NOMO-1 (cell line): Measurements from ENCODE around the gene XPNPEP2.

Source experiments
- DNase-seq, 2 experiments: peaks; one replicate each; lab custom pipeline; 2025; ENCODE audit not compliant: unreplicated experiment in 2 of 2; lab: John Stamatoyannopoulos, UW

The XPNPEP2 gene, protein sequence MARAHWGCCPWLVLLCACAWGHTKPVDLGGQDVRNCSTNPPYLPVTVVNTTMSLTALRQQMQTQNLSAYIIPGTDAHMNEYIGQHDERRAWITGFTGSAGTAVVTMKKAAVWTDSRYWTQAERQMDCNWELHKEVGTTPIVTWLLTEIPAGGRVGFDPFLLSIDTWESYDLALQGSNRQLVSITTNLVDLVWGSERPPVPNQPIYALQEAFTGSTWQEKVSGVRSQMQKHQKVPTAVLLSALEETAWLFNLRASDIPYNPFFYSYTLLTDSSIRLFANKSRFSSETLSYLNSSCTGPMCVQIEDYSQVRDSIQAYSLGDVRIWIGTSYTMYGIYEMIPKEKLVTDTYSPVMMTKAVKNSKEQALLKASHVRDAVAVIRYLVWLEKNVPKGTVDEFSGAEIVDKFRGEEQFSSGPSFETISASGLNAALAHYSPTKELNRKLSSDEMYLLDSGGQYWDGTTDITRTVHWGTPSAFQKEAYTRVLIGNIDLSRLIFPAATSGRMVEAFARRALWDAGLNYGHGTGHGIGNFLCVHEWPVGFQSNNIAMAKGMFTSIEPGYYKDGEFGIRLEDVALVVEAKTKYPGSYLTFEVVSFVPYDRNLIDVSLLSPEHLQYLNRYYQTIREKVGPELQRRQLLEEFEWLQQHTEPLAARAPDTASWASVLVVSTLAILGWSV

DNA sequence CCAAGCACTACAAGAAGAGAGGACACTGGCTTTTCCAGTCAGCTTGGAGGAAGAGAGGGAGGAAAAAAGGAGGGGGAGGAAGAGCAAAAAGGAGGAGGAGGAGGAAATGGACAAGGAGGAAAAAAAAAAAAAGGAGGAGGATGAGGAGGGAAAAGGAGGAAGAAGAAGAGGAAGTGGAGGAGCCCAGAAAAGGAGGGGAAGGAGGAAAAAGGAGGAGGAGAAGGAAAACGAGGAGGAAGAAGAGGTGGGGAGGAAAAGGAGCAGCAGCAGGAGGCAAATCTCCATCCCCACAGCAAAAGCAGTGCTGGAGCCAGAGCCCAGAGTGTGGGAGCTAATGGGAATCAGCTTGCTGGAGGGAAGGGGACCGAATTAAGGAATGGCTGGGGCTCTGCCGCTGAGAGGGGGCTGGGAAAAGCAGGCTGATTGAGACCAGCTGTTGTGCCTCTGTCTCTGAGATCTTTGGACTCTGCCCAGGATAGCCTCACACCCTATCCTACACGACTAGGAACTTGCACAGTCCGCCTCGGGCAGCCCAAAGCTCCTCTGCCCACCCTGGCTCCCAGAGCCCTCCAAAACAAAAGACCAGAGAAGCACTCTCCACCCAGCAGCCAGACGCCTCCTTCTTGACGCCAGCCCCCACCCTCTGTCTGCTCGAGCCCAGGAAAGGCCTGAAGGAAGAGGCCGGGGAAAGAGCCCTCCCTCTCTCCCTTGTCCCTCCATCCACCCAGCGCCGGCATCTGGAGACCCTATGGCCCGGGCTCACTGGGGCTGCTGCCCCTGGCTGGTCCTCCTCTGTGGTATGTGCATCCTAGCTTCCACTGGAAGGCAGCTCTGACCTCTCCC is at the start of gene XPNPEP2:
TSS of gene XPNPEP2 (plus strand) at position 514 of the 843 bp plus-strand sequence. CDS start at position 749, 235 bp downstream.
- DNase-seq = no peak

GRCh38 chrX:129689796-129690195 is 49.0 kb upstream of the XPNPEP2 start:
- DNase-seq = no peak

DNA sequence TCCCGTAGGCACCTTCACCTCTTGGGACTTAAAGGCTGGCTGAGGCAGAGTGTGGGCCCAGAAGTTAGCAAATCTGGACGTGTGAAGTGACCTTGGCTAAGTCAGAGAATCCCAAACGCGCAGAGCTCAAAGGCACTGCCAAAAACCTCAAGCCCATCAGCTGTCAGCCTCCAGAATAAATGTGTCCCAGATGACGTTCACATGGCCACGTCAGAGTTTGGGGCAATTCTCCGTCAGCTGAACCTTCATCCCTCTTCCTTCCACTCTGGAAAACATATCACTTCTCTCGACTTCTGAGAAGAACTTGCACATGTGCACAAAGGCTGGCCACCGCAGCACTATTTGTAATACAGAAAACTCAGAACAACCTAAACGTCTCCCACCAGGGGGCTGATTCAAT is 48.3 kb upstream of the XPNPEP2 start:
- no peak for DNase-seq

GRCh38 chrX:129693354-129693753 is 45.4 kb upstream of the XPNPEP2 start:
- no peak for DNase-seq

DNA sequence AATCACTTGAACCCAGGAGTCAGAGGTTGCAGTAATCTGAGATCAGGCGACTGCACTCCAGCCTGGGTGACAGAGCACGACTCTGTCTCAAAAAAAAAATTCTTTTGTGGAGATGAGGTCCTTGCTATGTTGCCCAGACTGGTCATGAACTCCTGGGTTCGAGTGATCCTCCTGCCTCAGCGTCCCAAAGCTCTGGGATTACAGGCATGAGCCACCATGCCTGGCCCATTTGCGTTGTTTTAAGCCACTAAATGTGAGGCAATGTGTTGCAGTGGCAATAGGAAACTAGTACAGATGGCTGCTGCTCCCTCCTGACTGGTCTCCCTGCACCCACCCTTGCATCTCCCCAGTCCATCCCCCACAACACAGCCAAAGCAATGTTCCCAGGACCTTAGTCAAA is 44.0 kb upstream of the XPNPEP2 start:
- DNase-seq = no peak

DNA sequence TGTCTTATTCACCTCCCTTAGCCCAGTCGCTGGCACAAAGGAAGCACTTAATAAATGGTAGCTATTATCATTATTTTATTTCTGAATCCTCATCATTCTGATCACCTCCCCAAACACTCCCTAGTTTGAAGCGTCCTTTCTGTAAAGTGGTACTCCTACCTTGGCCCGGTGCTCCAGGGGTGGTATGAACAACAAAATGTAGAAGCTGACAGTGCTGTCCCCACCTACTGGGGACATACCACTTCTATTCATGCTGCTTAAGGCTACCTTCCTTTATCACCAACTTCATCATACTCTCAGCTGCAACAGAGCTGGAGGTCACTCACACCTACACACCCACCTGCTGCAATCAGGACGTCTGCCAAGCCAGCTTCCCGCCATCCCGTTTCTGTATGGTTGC is 43.2 kb upstream of the XPNPEP2 start:
- DNase-seq = no peak

DNA sequence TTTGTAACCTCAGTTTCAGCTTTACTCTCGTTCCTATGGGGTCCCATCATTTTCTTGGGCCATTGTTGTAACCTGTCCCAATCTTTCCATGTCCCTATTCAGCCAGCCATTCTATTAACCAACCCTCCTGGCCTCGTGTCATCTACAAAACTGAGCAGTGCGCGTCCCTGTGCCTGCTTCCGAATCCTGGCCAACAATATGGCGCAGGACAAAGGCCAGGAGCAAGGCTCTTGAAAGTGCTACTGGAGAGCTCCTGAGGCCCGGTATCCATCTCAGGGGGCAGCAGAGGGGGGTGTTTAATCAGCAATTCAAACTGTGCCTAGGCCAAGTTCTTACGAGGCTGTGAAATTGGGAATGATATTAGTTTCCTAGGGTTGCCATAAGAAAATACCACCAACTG is 42.8 kb upstream of the XPNPEP2 start:
- no peak for DNase-seq

DNA sequence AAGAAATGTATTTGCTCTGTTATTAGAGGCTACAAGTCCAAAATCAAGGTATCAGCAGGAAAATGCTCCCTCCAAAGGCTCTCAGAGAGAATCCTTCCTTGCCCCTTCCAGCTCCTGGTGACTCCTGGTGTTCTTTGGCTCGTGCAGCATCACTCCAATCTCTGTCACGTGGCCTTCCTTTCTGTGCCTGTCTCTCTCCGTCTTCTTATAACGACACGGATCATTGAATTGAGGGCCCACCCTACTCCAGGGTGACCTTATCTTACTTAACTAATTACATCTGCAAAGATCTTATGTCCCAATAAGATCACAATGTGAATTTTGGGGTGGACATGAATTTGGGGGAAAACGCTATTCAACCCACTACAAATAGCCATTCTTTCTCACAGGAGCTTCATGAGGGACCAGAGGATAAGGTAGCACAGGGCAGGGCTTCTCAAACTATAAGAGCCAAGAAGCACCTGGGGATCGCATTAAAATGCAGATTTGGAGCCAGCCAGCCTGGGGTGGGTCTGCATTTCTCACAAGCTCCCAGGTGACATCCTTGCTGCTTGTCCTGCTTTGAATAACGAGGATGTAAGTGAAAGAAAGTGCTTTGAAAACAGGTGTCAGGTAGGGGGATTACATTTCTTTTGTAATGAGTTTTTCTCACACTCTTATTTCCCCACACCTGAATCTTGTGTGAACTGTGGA is 42.2 kb upstream of the XPNPEP2 start:
- no peak for DNase-seq

DNA sequence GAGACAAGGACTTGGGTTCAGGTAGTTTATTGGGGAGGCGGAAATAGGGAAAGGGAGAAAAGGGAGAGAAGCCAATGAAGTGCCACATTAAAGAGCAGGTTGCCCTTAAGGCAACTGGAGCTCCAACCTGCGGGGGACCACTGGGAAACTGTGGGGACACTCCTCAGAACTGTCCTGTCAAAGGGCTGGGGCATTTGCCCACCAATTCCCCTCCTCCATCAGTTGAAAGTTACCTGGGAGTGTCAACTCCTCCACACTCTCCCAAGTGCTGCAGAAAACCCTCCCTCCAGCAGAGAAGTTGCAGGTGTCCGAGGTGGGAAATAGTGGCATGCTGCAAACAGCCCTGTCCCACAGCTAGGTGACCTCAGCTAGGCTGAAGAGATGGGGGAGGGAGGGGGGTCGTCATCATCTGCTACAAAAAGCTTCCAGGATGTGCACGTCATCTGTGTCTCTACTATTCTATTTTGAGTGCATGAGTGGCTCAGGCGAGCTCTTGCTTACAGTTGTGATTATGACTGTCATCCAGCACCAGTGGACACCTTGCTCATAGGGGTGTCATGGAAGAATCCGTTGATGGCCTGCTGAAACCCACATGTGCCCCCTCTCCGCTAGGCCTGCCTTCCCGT is 41.5 kb upstream of the XPNPEP2 start:
- no peak for DNase-seq

DNA sequence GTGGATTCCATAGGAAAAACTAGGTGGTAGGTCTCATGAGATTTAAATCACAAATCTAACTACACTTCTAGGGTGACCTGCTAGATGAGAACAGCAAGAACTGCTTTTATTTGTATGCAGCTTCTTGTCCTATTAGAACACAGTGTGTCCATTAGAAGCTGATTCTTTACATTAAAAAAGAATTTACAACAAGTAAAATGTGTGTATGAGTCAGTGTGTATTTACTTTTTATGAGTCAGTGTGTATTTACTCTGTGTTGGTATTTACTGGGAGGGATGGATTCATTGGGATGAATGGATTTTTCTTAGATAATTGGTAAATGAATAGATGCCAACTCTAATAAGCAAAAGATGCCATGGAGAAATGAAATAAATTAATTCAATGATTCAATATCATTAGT is 40.6 kb upstream of the XPNPEP2 start:
- DNase-seq = no peak

- DNase-seq = no peak
These were observed 38.2 kb upstream of the XPNPEP2 start for GRCh38 chrX:129700536-129700935.

GRCh38 chrX:129701624-129702069 is 37.1 kb upstream of the XPNPEP2 start:
- DNase-seq = no peak

- no peak for DNase-seq
These were observed 34.3 kb upstream of the XPNPEP2 start for GRCh38 chrX:129704491-129704890.

- no peak for DNase-seq
These were observed 33.3 kb upstream of the XPNPEP2 start for GRCh38 chrX:129705377-129705925.

- DNase-seq = no peak
These were observed 32.8 kb upstream of the XPNPEP2 start for GRCh38 chrX:129705988-129706387.

- no peak for DNase-seq
These were observed 32.2 kb upstream of the XPNPEP2 start for GRCh38 chrX:129706400-129707072.

DNA sequence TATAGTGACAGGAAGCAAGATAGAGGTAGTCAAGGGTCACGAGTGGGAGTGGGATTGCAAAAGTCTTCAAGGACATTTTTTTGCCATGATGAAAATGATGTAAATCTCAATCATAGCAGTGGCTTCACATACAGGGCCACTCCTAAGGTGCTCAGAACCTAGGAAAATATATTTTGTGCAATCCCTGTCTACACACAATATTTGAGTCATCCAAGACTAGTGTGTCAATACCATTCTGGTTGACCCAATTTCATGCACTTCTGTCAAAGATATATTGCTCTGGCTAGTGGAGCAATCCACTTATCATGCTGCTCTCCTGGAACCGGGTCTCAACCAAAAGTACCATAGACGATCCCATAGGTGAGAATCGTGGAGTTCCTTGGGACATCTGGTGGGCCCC is 24.2 kb upstream of the XPNPEP2 start:
- no peak for DNase-seq

DNA sequence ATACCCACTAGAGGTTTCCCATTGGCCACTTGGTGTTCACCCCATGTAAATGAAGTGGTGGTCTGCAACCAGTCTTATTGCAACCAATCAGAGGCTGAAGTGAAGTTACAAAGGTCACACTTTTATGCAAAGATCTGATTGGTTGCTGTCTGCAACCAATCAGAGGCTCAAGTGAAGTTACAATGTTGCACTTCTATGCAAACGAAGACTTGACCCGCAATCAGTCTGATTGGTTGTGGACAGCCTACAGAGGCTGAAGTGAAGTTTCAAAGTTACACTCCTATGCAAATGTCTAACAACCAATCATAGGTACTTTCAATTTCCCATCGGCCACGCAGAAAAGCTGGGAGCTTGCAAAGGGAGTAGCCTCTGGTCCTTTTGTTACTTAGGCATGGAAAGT is 22.3 kb upstream of the XPNPEP2 start:
- DNase-seq = no peak

DNA sequence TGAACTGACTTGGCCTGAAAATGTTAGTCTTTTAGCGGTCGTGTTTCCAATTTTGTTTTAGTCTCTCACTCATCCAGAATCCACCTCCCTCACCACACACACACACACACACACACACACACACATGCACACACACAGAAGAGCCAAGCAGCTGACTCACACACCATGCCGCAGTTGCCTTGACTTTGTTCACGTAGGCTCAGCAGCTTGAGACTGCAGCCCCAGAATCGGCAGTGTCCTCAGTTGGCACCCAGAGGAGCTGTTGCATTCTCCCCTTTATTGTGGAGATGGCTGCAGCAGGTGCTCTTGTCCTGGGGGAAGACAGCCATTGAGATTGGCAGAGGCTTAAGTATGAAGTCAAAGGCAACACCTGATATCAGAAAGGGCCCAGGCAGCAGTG is 20.9 kb upstream of the XPNPEP2 start:
- DNase-seq = no peak
